ENCODE results near the gene FRYL. TPM values are rescaled to one million over a fixed set of nuclear protein-coding genes. Genes with fewer than 3 reads are reported as not detected.

FRYL gene
- total and polyA plus RNA-seq, 2 of the 13 experiments (the other 11 are each of a cell fraction or from before 2014, with no cell fraction given), result 9.7 to 19.6 TPM

DNA sequence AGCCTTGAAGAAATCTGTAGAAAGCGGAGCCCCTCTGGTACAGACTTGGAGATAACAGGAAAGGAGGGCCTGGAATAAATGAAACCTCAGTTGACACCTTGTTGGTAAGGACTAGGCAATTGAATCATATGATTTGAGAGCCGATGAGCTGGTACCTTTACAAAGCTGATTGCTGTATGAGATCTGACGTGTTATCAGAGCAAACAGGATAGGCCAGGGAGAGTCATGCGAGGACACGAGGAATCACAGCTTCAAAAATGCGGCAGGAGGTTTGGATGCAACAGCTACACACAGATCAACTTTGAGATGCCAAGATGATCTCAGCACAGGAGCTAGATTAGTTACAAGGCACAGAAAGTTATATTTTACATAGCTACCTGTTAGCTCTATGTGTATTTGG lies 304.3 kb downstream of the FRYL start:
- CTCF ChIA-PET (ENCODE audit: low intra/inter-chr PET ratio, low total read pairs), result no interaction called here
- Histone ChIP-seq H3K36me3 (replicated peaks in 1 of 2; ENCODE audit: control insufficient read depth in 1 of 2, insufficient read depth in 2 of 2, low read length in 2 of 2) (no peaks in the 10 kb centered on the region), H3K9me3 (ENCODE audit: low read length) (no peaks in the 10 kb centered on the region), H3K9ac (ENCODE audit: insufficient read depth, low read depth, low read length) (no peak overlapping the region), H3K27ac (ENCODE audit: extremely low read length, insufficient read depth, low read length) (no peak overlapping the region), H3K79me2 (ENCODE audit: insufficient read depth, low read length) (no peaks in the 10 kb centered on the region), H3K4me2 (ENCODE audit: low read depth, low read length) (no peak overlapping the region), H3K27me3 (ENCODE audit: control insufficient read depth in 1 of 2, insufficient read depth in 2 of 2, low read length in 2 of 2) (no peaks in the 10 kb centered on the region), H3K4me3 (replicated peaks in 1 of 3; ENCODE audit: insufficient read depth in 1 of 3, low read depth in 2 of 3, low read length in 3 of 3) (no peak overlapping the region), H4K20me1 (ENCODE audit: insufficient read depth, low read length) (no peaks in the 10 kb centered on the region), H3K4me1 (ENCODE audit: insufficient read depth, low read length) (no peaks in the 10 kb centered on the region), H2AFZ (ENCODE audit: low read length) (no peak overlapping the region)
- intact Hi-C loops (cut with micrococcal nuclease; ENCODE audit: unreplicated experiment) (no loop called here), in situ Hi-C loops (cut with HindIII; ENCODE audit: extremely low pct_ligation_motif_present, low pct_unique_long_range_greater_than_20kb) (no loop called here)
- BruUV-seq (replicated peaks), result no TSS peak
- FAIRE-seq, result no peak
- no peak for ATAC-seq
- WGBS (ENCODE audit: low lambda C conversion rate), result 28% methylated on average over 6 of the region's 6 CpGs
- POLR2A ChIA-PET, result no interaction called here
- DNase-seq (ENCODE audit: low spot score), result no peak
- TF ChIP-seq BRD4 (CRISPR knock-in tag; IDR thresholded peaks at IDR 0.05) (no peak), NCOA5 (CRISPR knock-in tag; IDR thresholded peaks at IDR 0.05) (no peak), PAWR (CRISPR knock-in tag; IDR thresholded peaks at IDR 0.05; ENCODE audit: borderline replicate concordance) (no peak), IKZF4 (CRISPR knock-in tag; IDR thresholded peaks at IDR 0.05; ENCODE audit: borderline replicate concordance, low read depth, not compliant biosample characterization) (no peak), NFYB (CRISPR knock-in tag; IDR thresholded peaks at IDR 0.05) (no peak), BRF2 (CRISPR knock-in tag; IDR thresholded peaks at IDR 0.05) (no peak), ZMAT3 (CRISPR knock-in tag; conservative IDR thresholded peaks at IDR 0.05) (no peak), ZNF782 (CRISPR knock-in tag; IDR thresholded peaks at IDR 0.05; ENCODE audit: borderline replicate concordance) (no peak), SALL2 (CRISPR knock-in tag; IDR thresholded peaks at IDR 0.05) (no peak), SKIL (CRISPR knock-in tag; IDR thresholded peaks at IDR 0.05; ENCODE audit: borderline replicate concordance) (no peak)
- TF ChIP-seq, protein P1, sequence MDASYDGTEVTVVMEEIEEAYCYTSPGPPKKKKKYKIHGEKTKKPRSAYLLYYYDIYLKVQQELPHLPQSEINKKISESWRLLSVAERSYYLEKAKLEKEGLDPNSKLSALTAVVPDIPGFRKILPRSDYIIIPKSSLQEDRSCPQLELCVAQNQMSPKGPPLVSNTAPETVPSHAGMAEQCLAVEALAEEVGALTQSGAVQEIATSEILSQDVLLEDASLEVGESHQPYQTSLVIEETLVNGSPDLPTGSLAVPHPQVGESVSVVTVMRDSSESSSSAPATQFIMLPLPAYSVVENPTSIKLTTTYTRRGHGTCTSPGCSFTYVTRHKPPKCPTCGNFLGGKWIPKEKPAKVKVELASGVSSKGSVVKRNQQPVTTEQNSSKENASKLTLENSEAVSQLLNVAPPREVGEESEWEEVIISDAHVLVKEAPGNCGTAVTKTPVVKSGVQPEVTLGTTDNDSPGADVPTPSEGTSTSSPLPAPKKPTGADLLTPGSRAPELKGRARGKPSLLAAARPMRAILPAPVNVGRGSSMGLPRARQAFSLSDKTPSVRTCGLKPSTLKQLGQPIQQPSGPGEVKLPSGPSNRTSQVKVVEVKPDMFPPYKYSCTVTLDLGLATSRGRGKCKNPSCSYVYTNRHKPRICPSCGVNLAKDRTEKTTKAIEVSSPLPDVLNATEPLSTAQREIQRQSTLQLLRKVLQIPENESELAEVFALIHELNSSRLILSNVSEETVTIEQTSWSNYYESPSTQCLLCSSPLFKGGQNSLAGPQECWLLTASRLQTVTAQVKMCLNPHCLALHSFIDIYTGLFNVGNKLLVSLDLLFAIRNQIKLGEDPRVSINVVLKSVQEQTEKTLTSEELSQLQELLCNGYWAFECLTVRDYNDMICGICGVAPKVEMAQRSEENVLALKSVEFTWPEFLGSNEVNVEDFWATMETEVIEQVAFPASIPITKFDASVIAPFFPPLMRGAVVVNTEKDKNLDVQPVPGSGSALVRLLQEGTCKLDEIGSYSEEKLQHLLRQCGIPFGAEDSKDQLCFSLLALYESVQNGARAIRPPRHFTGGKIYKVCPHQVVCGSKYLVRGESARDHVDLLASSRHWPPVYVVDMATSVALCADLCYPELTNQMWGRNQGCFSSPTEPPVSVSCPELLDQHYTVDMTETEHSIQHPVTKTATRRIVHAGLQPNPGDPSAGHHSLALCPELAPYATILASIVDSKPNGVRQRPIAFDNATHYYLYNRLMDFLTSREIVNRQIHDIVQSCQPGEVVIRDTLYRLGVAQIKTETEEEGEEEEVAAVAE (CRISPR knock-in tag; IDR thresholded peaks at IDR 0.05; ENCODE audit: borderline replicate concordance), result no peak
- TF ChIP-seq, protein P2, sequence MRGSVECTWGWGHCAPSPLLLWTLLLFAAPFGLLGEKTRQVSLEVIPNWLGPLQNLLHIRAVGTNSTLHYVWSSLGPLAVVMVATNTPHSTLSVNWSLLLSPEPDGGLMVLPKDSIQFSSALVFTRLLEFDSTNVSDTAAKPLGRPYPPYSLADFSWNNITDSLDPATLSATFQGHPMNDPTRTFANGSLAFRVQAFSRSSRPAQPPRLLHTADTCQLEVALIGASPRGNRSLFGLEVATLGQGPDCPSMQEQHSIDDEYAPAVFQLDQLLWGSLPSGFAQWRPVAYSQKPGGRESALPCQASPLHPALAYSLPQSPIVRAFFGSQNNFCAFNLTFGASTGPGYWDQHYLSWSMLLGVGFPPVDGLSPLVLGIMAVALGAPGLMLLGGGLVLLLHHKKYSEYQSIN (CRISPR knock-in tag; IDR thresholded peaks at IDR 0.05; ENCODE audit: borderline replicate concordance), result no peak
- TF ChIP-seq, protein P3, sequence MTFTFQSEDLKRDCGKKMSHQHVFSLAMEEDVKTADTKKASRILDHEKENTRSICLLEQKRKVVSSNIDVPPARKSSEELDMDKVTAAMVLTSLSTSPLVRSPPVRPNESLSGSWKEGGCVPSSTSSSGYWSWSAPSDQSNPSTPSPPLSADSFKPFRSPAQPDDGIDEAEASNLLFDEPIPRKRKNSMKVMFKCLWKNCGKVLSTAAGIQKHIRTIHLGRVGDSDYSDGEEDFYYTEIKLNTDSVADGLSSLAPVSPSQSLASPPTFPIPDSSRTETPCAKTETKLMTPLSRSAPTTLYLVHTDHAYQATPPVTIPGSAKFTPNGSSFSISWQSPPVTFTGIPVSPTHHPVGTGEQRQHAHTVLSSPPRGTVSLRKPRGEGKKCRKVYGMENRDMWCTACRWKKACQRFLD (CRISPR knock-in tag; IDR thresholded peaks at IDR 0.05; ENCODE audit: borderline replicate concordance), result no peak

All from HepG2 (cell line).